HEK293 (cell line): ENCODE measurements around the gene WDFY3.

Experiments
- CTCF ChIA-PET: fragments of 350-600 bp; formaldehyde crosslinking; extraction: SDS; loops from one replicate; lab custom pipeline; 2021; ENCODE audit warnings: antibody characterized with exemption; lab: Yijun Ruan, JAX
- POLR2A ChIA-PET: fragments of 300-600 bp; formaldehyde crosslinking; extraction: SDS; loops from one replicate; lab custom pipeline; 2020; ENCODE audit warnings: antibody characterized with exemption, inconsistent platforms; lab: Yijun Ruan, JAX
- H3K27ac ChIP-seq: fragments of 200-500 bp; sonication (Bioruptor generic); 2 replicates; pipeline ENCODE4 v1.5.1; 2014; ENCODE audit warnings: low read depth, low read length, control low read depth, inconsistent platforms; ENCODE audit errors: extremely low read depth
- H3K36me3 ChIP-seq, 2 experiments: fragments of 200-500 bp in 1 of 2; sonication (Bioruptor generic) in 1 of 2; 1 replicate in 1 of 2; 2 replicates in 1 of 2; pipeline ENCODE4 v1.5.1; 2014 to 2017; ENCODE audit warnings: inconsistent platforms in 2 of 2, low read length in 2 of 2; ENCODE audit not compliant: control insufficient read depth in 2 of 2, insufficient read depth in 1 of 2
- H3K4me1 ChIP-seq: fragments of 200-500 bp; sonication (Bioruptor generic); 2 replicates; pipeline ENCODE4 v1.5.1; 2014; ENCODE audit warnings: mild to moderate bottlenecking, low read length, inconsistent platforms; ENCODE audit not compliant: control insufficient read depth, insufficient read depth
- H3K4me3 ChIP-seq: 2 replicates; pipeline ENCODE4 v1.5.1; 2011; ENCODE audit warnings: low read depth, mild to moderate bottlenecking, control low read depth, low read length, moderate library complexity
- H3K9me3 ChIP-seq: fragments of 200-500 bp; sonication (Bioruptor generic); 2 replicates; pipeline ENCODE4 v1.5.1; 2014; ENCODE audit warnings: low read depth, low read length, inconsistent platforms; ENCODE audit not compliant: control insufficient read depth, insufficient read depth
- EGR2 ChIP-seq: fragments of 450-650 bp; formaldehyde crosslinking; IDR thresholded peaks from 2 replicates; pipeline ENCODE4 v1.5.1; 2016; ENCODE audit warnings: low read depth, missing biosample characterization, missing genetic modification characterization
- KLF10 ChIP-seq: fragments of 450-650 bp; IDR thresholded peaks from 2 replicates; pipeline ENCODE4 v1.5.1; 2018; ENCODE audit warnings: missing biosample characterization, mild to moderate bottlenecking, missing genetic modification characterization
- PRDM10 ChIP-seq: fragments of 450-650 bp; formaldehyde crosslinking; IDR thresholded peaks from 2 replicates; pipeline ENCODE4 v1.5.1; 2016; ENCODE audit warnings: missing biosample characterization, missing genetic modification characterization
- PRDM4 ChIP-seq: fragments of 450-650 bp; formaldehyde crosslinking; IDR thresholded peaks from 2 replicates; pipeline ENCODE4 v1.5.1; 2017; ENCODE audit warnings: missing biosample characterization, missing genetic modification characterization
- TRIM28 ChIP-seq: IDR thresholded peaks from 2 replicates; pipeline ENCODE4 v1.6.1; 2011; ENCODE audit warnings: low read length, control low read depth, borderline replicate concordance
- ZBTB17 ChIP-seq: fragments of 450-650 bp; formaldehyde crosslinking; IDR thresholded peaks from 2 replicates; pipeline ENCODE4 v1.5.1; 2016; ENCODE audit warnings: missing biosample characterization, missing genetic modification characterization
- ZNF114 ChIP-seq: fragments of 450-650 bp; formaldehyde crosslinking; IDR thresholded peaks from 2 replicates; pipeline ENCODE4 v1.5.0; 2017; ENCODE audit warnings: missing biosample characterization, missing genetic modification characterization
- ZNF133 ChIP-seq: fragments of 450-650 bp; formaldehyde crosslinking; IDR thresholded peaks from 2 replicates; pipeline ENCODE4 v1.5.1; 2016; ENCODE audit warnings: missing biosample characterization, missing genetic modification characterization
- ZNF449 ChIP-seq: fragments of 450-650 bp; formaldehyde crosslinking; IDR thresholded peaks from 2 replicates; pipeline ENCODE4 v1.5.1; 2017; ENCODE audit warnings: missing biosample characterization, mild to moderate bottlenecking, missing genetic modification characterization, moderate library complexity
- ZNF488 ChIP-seq: fragments of 450-650 bp; formaldehyde crosslinking; IDR thresholded peaks from 2 replicates; pipeline ENCODE4 v1.5.1; 2016; ENCODE audit warnings: missing biosample characterization, missing genetic modification characterization
- ZNF664 ChIP-seq: fragments of 450-650 bp; formaldehyde crosslinking; IDR thresholded peaks from 2 replicates; pipeline ENCODE4 v1.5.1; 2016; ENCODE audit warnings: missing biosample characterization, missing genetic modification characterization
- ZSCAN16 ChIP-seq: fragments of 450-650 bp; formaldehyde crosslinking; IDR thresholded peaks from 2 replicates; pipeline ENCODE4 v1.5.1; 2016; ENCODE audit warnings: missing biosample characterization, missing genetic modification characterization
- TF ChIP-seq, protein P1 (sequence below): fragments of 450-650 bp; formaldehyde crosslinking; IDR thresholded peaks from 2 replicates; pipeline ENCODE4 v1.5.1; 2017; ENCODE audit warnings: missing biosample characterization, missing genetic modification characterization
- TF ChIP-seq, protein P2 (sequence below): fragments of 450-650 bp; formaldehyde crosslinking; IDR thresholded peaks from 2 replicates; pipeline ENCODE4 v1.5.1; 2016; ENCODE audit warnings: missing biosample characterization, missing genetic modification characterization

Gene WDFY3

GRCh38 chr4:84697615-84698201, 268.8 kb downstream of the WDFY3 start (continued):
- TF ChIP-seq PRDM4 (tag by site-specific recombination) (no peak), ZNF449 (tag by site-specific recombination) (no peak), PRDM10 (no peak), ZNF133 (no peak), ZNF664 (tag by site-specific recombination) (no peak), ZNF114 (tag by site-specific recombination) (no peak), ZBTB17 (no peak)
- TF ChIP-seq, protein P1, sequence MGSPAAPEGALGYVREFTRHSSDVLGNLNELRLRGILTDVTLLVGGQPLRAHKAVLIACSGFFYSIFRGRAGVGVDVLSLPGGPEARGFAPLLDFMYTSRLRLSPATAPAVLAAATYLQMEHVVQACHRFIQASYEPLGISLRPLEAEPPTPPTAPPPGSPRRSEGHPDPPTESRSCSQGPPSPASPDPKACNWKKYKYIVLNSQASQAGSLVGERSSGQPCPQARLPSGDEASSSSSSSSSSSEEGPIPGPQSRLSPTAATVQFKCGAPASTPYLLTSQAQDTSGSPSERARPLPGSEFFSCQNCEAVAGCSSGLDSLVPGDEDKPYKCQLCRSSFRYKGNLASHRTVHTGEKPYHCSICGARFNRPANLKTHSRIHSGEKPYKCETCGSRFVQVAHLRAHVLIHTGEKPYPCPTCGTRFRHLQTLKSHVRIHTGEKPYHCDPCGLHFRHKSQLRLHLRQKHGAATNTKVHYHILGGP (tag by site-specific recombination): no peak
- TF ChIP-seq, protein P2, sequence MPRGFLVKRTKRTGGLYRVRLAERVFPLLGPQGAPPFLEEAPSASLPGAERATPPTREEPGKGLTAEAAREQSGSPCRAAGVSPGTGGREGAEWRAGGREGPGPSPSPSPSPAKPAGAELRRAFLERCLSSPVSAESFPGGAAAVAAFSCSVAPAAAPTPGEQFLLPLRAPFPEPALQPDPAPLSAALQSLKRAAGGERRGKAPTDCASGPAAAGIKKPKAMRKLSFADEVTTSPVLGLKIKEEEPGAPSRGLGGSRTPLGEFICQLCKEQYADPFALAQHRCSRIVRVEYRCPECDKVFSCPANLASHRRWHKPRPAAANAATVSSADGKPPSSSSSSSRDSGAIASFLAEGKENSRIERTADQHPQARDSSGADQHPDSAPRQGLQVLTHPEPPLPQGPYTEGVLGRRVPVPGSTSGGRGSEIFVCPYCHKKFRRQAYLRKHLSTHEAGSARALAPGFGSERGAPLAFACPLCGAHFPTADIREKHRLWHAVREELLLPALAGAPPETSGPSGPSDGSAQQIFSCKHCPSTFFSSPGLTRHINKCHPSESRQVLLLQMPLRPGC (tag by site-specific recombination): no peak

GRCh38 chr4:84697159-84697558, 269.3 kb downstream of the WDFY3 start:
- H3K4me3 ChIP-seq: no peak overlapping the region
- POLR2A ChIA-PET: no interaction called here
- no peaks in the 10 kb centered on the region for H3K4me1 ChIP-seq
- CTCF ChIA-PET: interaction anchor here (0.9 to 1.4 kb wide), 2 partner anchors 119 to 274 kb away, joined by 3 read pairs; no protein-coding TSS in a partner anchor
- no peak overlapping the region for H3K27ac ChIP-seq
- H3K36me3 ChIP-seq: peaks cover 4 to 69% of the 10 kb centered on the region in 2 experiments; a peak in 2 of 3 replicates
- H3K9me3 ChIP-seq: no peaks in the 10 kb centered on the region
- TF ChIP-seq ZSCAN16: no peak
- TF ChIP-seq TRIM28: no peak
- TF ChIP-seq EGR2: no peak
- TF ChIP-seq ZNF488 (tag by site-specific recombination): no peak
- no peak for TF ChIP-seq KLF10 (tag by site-specific recombination)
